ENCODE results near the gene HRH3.

DNA sequence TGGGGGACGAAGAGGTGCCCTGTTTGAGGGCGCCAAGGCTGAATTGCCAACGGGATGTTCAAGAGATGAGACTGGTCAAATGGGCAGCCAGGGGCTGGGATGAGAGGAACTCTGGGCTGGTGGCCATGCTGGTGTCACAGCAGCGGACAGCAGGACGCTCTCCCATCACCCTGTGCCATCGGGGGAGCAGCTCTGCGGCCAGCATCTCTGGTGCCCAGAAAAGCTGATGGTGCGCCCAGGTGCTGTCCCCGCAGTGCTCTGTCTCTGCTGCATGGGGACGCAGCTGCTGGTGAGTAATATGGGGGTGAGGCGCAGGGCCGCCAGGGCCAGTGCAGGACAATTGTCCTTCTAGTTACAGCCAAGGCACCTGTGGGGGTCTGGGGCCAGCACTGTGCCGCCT is 4.9 kb upstream of the HRH3 start:
- TF ChIP-seq, protein P1, sequence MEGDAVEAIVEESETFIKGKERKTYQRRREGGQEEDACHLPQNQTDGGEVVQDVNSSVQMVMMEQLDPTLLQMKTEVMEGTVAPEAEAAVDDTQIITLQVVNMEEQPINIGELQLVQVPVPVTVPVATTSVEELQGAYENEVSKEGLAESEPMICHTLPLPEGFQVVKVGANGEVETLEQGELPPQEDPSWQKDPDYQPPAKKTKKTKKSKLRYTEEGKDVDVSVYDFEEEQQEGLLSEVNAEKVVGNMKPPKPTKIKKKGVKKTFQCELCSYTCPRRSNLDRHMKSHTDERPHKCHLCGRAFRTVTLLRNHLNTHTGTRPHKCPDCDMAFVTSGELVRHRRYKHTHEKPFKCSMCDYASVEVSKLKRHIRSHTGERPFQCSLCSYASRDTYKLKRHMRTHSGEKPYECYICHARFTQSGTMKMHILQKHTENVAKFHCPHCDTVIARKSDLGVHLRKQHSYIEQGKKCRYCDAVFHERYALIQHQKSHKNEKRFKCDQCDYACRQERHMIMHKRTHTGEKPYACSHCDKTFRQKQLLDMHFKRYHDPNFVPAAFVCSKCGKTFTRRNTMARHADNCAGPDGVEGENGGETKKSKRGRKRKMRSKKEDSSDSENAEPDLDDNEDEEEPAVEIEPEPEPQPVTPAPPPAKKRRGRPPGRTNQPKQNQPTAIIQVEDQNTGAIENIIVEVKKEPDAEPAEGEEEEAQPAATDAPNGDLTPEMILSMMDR (conservative IDR thresholded peaks at IDR 0.05 in 1 of 2, IDR thresholded peaks at IDR 0.05 in 1 of 2; ENCODE audit: extremely low read depth in 1 of 2, insufficient read depth in 1 of 2, low read depth in 1 of 2, low read length in 2 of 2) = no peak
- no peak for TF ChIP-seq EZH2 (IDR thresholded peaks at IDR 0.05; ENCODE audit: borderline replicate concordance, low read length)
